GM12874 (cell line): Measurements from ENCODE around the gene CYP11A1.

Experiments
- TF ChIP-seq, protein P1 (sequence below): IDR thresholded peaks from 2 replicates; pipeline ENCODE4 v1.5.1; 2011; ENCODE audit warnings: low read depth, mild to moderate bottlenecking, control low read depth, low read length, moderate library complexity; ENCODE audit not compliant: insufficient read depth

The CYP11A1 gene

DNA sequence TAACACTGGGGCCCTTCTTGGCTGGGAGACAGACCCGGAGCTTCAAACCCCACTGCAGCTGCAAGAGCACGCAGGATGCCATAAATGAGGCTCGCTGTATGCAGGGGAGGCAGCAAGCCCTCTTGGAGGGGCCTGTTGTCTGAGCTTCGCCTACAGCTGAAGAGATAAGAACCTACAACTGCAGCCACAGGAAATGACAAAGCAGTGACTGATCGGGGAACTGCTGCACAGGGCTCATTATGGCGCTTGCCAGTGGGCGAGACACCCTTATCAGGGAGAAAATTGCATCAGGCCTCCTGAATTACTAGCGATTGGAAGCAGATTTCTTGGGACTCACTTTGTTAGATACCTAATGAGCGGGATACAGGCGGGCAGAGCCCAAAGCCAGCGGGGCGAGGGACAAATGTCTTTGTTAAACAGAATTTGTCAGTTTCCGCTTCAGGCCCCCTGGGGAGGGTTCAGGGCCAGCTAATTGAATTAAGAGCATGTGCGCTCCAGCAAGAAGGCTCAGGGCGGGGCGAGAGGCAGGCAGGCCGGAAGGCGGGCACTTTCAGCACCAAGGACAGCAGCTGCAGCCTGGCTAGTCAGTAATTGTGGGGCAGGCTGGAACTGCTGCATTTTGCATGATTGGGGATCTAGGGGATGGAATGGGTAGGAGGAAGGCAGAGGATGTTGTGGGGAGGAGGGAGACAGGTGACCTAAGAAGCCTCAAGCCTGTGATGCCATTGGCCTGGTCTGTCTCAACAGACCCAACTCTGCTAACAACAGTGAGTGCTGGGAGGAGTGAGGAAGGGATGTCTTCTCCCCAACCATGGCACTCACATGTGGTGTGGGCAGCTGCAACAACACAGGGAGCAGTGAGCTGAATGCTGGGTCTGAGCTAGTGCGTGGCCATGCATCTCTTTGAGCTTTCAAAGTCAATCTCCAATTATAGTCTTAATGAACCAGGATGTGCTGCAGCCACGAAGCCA lies 76.1 kb downstream of the CYP11A1 start:
- TF ChIP-seq, protein P1, sequence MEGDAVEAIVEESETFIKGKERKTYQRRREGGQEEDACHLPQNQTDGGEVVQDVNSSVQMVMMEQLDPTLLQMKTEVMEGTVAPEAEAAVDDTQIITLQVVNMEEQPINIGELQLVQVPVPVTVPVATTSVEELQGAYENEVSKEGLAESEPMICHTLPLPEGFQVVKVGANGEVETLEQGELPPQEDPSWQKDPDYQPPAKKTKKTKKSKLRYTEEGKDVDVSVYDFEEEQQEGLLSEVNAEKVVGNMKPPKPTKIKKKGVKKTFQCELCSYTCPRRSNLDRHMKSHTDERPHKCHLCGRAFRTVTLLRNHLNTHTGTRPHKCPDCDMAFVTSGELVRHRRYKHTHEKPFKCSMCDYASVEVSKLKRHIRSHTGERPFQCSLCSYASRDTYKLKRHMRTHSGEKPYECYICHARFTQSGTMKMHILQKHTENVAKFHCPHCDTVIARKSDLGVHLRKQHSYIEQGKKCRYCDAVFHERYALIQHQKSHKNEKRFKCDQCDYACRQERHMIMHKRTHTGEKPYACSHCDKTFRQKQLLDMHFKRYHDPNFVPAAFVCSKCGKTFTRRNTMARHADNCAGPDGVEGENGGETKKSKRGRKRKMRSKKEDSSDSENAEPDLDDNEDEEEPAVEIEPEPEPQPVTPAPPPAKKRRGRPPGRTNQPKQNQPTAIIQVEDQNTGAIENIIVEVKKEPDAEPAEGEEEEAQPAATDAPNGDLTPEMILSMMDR = no peak

DNA sequence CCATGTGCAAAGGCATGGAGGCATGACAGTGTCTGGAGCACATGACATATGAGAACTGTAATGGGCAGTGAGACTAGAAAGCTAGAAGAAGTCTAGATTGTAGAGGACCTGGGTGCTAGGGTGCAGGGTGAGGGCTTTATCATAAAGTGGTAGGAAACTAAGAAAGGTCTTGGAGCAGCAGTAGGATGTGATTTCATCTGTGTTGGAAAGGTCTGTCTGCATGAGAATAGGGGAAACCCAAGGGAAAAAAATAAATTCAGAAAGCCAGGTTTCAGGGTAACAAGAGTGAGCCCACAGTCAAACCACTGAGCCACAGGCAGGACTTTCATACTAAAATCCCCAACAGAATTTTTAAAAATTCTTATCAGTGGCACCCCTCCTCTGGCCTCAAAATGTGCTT lies 76.8 kb downstream of the CYP11A1 start:
- TF ChIP-seq, protein P1 = no peak

DNA sequence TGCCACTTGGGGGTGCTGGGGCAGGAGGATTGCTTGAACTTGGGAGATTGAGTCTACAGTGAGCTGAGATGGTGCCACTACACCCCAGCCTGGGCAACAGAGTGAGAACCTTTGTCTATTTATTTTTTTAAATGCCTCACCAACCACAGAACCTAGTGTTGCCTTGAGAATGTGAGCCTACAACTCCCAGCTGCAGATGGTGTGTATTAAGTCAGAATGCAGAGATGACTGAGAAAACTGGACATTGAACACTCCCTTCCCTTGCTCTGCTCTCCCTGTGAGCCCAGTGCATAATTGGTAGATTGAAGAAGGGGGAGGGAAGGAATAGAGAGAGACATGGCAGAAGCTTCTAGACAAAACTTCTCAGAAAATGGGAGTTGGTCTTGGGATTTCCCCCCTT lies 77.8 kb downstream of the CYP11A1 start:
- TF ChIP-seq, protein P1 = no peak
